OCI-LY1 (cell line): ENCODE data around the gene CD226.

ENCODE experiments used
- H2AFZ ChIP-seq: fragments of 200-600 bp; sonication (generic), shearing (Covaris generic); 2 replicates; pipeline ENCODE4 v1.6.0; 2014; ENCODE audit warnings: antibody characterized with exemption, mild to moderate bottlenecking, low read length
- H3F3A ChIP-seq: fragments of 200-600 bp; sonication (generic), shearing (Covaris generic); 2 replicates; pipeline ENCODE4 v1.6.0; 2014; ENCODE audit warnings: mild to moderate bottlenecking, antibody characterized with exemption, low read length, moderate library complexity; ENCODE audit not compliant: insufficient read depth
- H3K27ac ChIP-seq: fragments of 200-600 bp; sonication (generic); 2 replicates; pipeline ENCODE4 v1.5.1; 2014; ENCODE audit warnings: low read length, mixed run types, mild to moderate bottlenecking, low read depth; ENCODE audit not compliant: poor library complexity, severe bottlenecking
- H3K27me3 ChIP-seq: fragments of 200-600 bp; sonication (generic); 2 replicates; pipeline ENCODE4 v1.6.0; 2014; ENCODE audit warnings: antibody characterized with exemption, mild to moderate bottlenecking, low read length, moderate library complexity; ENCODE audit not compliant: insufficient read depth
- H3K36me3 ChIP-seq: fragments of 200-600 bp; sonication (generic); 2 replicates; pipeline ENCODE4 v1.6.1; 2014; ENCODE audit warnings: mild to moderate bottlenecking, antibody characterized with exemption, low read length, moderate library complexity, mixed read lengths; ENCODE audit not compliant: insufficient read depth
- H3K4me1 ChIP-seq: fragments of 200-600 bp; sonication (generic); 2 replicates; pipeline ENCODE4 v1.5.1; 2014; ENCODE audit warnings: mild to moderate bottlenecking, low read length, moderate library complexity; ENCODE audit not compliant: insufficient read depth, severe bottlenecking
- H3K4me2 ChIP-seq: fragments of 200-600 bp; sonication (generic), shearing (Covaris generic); 2 replicates; pipeline ENCODE4 v1.6.1; 2014; ENCODE audit warnings: low read length
- H3K4me3 ChIP-seq: fragments of 200-600 bp; sonication (generic); 2 replicates; pipeline ENCODE4 v1.5.1; 2014; ENCODE audit warnings: low read length, low read depth, mild to moderate bottlenecking, mixed read lengths; ENCODE audit not compliant: poor library complexity, severe bottlenecking
- H3K79me2 ChIP-seq: fragments of 200-600 bp; shearing (Covaris generic); 2 replicates; pipeline ENCODE4 v1.6.1; 2016; ENCODE audit warnings: mixed run types, low read length, mixed read lengths; ENCODE audit not compliant: insufficient read depth
- H3K9ac ChIP-seq: fragments of 200-600 bp; sonication (generic), shearing (Covaris generic); 2 replicates; pipeline ENCODE4 v1.6.1; 2014; ENCODE audit warnings: mild to moderate bottlenecking, low read length, mixed read lengths
- H3K9me2 ChIP-seq: fragments of 200-600 bp; sonication (generic), shearing (Covaris generic); 2 replicates; pipeline ENCODE4 v1.6.1; 2014; ENCODE audit warnings: low read depth, mild to moderate bottlenecking, low read length, mixed read lengths
- H3K9me3 ChIP-seq: fragments of 200-600 bp; shearing (Covaris generic); 2 replicates; pipeline ENCODE4 v1.6.1; 2014; ENCODE audit warnings: low read length, mixed read lengths
- H4K20me1 ChIP-seq: fragments of 200-600 bp; sonication (generic), shearing (Covaris generic); 2 replicates; pipeline ENCODE4 v1.6.0; 2016; ENCODE audit warnings: mild to moderate bottlenecking, low read length; ENCODE audit not compliant: insufficient read depth
- CTCF ChIP-seq: fragments of 200-600 bp; sonication (generic), shearing (Covaris generic); IDR thresholded peaks from 2 replicates; pipeline ENCODE4 v1.5.1; 2017; ENCODE audit warnings: mild to moderate bottlenecking, antibody characterized with exemption, low read length, moderate library complexity, mixed read lengths
- EZH2 ChIP-seq: fragments of 200-600 bp; sonication (generic), shearing (Covaris generic); IDR thresholded peaks from 2 replicates; pipeline ENCODE4 v1.8.0; 2017; ENCODE audit warnings: borderline replicate concordance, mixed run types, mild to moderate bottlenecking, antibody characterized with exemption, low read length, moderate library complexity, mixed read lengths

CD226 gene

GRCh38 chr18:69890558-69890957, 57.1 kb downstream of the CD226 start:
- Histone ChIP-seq H3K4me2 (no peak overlapping the region), H3F3A (no peaks in the 10 kb centered on the region), H4K20me1 (no peaks in the 10 kb centered on the region), H3K27me3 (no peaks in the 10 kb centered on the region), H3K4me3 (no peak overlapping the region), H3K9me2 (no peaks in the 10 kb centered on the region), H3K36me3 (no peaks in the 10 kb centered on the region), H3K4me1 (no peaks in the 10 kb centered on the region), H3K9ac (no peak overlapping the region), H3K9me3 (no peaks in the 10 kb centered on the region), H2AFZ (no peak overlapping the region), H3K79me2 (no peaks in the 10 kb centered on the region), H3K27ac (no peak overlapping the region)
- TF ChIP-seq CTCF (no peak), EZH2 (no peak)

DNA sequence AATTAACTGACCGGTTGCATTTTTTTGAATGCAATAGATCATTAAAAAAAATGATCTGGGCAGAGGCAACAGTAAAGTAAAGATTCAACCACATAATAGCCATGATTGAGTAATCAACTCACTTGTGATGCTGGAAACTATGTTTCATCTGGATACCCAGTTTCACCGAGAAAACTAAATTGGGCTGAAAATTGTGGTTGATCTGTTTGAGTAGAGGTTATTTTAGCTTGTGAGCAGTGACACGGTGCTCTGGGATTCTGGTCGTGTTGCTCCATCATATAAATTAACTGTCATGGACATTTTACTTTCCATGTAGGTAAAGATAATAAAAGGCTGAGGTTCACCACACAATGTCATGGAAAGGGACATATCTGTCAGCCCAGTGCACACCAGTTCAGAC, 58.7 kb downstream of the CD226 start:
- Histone ChIP-seq H3K79me2 (no peaks in the 10 kb centered on the region), H3F3A (no peaks in the 10 kb centered on the region), H3K9me3 (no peaks in the 10 kb centered on the region), H3K27ac (no peak overlapping the region), H3K36me3 (no peaks in the 10 kb centered on the region), H3K4me1 (no peaks in the 10 kb centered on the region), H3K4me2 (no peak overlapping the region), H4K20me1 (no peaks in the 10 kb centered on the region), H3K27me3 (no peaks in the 10 kb centered on the region), H3K9ac (no peak overlapping the region), H2AFZ (no peak overlapping the region), H3K4me3 (no peak overlapping the region), H3K9me2 (no peaks in the 10 kb centered on the region)
- TF ChIP-seq CTCF (no peak), EZH2 (no peak)

DNA sequence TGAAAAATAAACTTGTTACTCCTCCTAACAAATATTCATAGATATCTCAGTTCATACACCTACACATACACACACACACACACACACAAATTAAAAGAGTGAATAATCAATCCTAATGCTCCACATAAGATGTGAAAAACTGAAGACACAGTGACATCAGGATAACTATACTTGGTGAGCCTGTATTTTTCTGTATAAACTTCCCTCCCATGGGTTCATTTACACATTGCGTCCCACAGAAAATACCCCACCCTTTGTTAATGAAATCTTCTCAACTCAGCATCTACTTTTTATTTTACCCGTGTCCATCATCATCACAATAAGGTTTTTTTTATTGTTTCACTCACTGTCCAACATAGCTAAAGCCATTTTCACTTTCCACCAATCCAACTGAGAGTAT, 60.4 kb downstream of the CD226 start:
- Histone ChIP-seq H4K20me1 (no peaks in the 10 kb centered on the region), H3F3A (no peaks in the 10 kb centered on the region), H3K4me1 (no peaks in the 10 kb centered on the region), H2AFZ (no peak overlapping the region), H3K9me2 (no peaks in the 10 kb centered on the region), H3K27ac (no peak overlapping the region), H3K79me2 (no peaks in the 10 kb centered on the region), H3K36me3 (no peaks in the 10 kb centered on the region), H3K27me3 (no peaks in the 10 kb centered on the region), H3K4me2 (no peak overlapping the region), H3K9me3 (no peaks in the 10 kb centered on the region), H3K4me3 (no peak overlapping the region), H3K9ac (no peak overlapping the region)
- TF ChIP-seq EZH2 (no peak), CTCF (no peak)
